ENCODE results near the gene ITPK1. TPM values are rescaled to one million over a fixed set of nuclear protein-coding genes. Genes with fewer than 3 reads are reported as not detected.

ITPK1 gene
- polyA plus RNA-seq, 1 of the 3 experiments (the other 2 are of a cell fraction), result 23.2 TPM

DNA sequence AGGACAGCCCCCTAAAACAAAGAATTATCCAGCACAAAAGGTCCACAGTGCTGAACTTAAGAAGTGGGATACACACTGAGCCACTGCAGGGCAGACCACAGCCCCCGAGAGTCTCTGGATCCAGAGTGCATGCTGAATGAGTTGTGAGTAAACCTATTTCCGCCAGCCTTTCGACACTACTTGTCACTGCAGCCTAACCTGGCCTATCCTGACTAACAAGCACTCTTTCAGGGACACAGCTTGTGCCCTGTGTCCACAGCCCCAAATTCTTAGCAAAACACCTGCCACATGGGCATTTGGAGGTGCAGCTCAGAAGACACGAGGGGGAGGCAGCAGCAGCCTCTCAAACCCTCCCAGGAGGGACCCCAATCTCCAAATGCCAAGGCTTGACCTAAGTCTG is 31.3 kb downstream of the ITPK1 start:
- H3K36me3 ChIP-seq (replicated peaks in 1 of 2; ENCODE audit: control insufficient read depth in 1 of 2, insufficient read depth in 2 of 2, low read length in 1 of 2), result no peaks in the 10 kb centered on the region
- DNase-seq, result no peak
- H3K4me3 ChIP-seq (ENCODE audit: low read depth in 2 of 2, low read length in 1 of 2), result no peak overlapping the region
- no peak overlapping the region for H3K9ac ChIP-seq
- peaks cover 4 to 39% of the 10 kb centered on the region in 2 experiments; a peak in 2 of 4 replicates for H3K4me1 ChIP-seq (ENCODE audit: control insufficient read depth in 1 of 2, insufficient read depth in 2 of 2, low read depth in 1 of 2, low read length in 1 of 2)
- no peak overlapping the region for H3K4me2 ChIP-seq
- no peaks in the 10 kb centered on the region for H3K9me3 ChIP-seq
- ChIA-PET POLR2A (no interaction called here), CTCF (no interaction called here)
- no peaks in the 10 kb centered on the region for H3K9me2 ChIP-seq
- H3K27ac ChIP-seq (ENCODE audit: low read depth in 2 of 2, low read length in 1 of 2), result no peak overlapping the region; a peak in 1 of 4 replicates
- 96% methylated on average over 3 of the region's 4 CpGs for WGBS (ENCODE audit: low lambda C conversion rate)
- no peak for TF ChIP-seq FOXM1 (IDR thresholded peaks at IDR 0.05; ENCODE audit: low read depth)
- TF ChIP-seq NRF1 (IDR thresholded peaks at IDR 0.05; ENCODE audit: low read depth, low read length), result no peak
- TF ChIP-seq, protein P1, sequence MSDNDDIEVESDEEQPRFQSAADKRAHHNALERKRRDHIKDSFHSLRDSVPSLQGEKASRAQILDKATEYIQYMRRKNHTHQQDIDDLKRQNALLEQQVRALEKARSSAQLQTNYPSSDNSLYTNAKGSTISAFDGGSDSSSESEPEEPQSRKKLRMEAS (IDR thresholded peaks at IDR 0.05; ENCODE audit: low read depth), result no peak
- TF ChIP-seq RXRA (IDR thresholded peaks at IDR 0.05; ENCODE audit: borderline replicate concordance, low read depth), result no peak
- no peak for TF ChIP-seq RAD21 (IDR thresholded peaks at IDR 0.05; ENCODE audit: low read length)
- TF ChIP-seq, protein P2, sequence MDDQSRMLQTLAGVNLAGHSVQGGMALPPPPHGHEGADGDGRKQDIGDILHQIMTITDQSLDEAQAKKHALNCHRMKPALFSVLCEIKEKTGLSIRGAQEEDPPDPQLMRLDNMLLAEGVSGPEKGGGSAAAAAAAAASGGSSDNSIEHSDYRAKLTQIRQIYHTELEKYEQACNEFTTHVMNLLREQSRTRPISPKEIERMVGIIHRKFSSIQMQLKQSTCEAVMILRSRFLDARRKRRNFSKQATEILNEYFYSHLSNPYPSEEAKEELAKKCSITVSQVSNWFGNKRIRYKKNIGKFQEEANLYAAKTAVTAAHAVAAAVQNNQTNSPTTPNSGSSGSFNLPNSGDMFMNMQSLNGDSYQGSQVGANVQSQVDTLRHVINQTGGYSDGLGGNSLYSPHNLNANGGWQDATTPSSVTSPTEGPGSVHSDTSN (IDR thresholded peaks at IDR 0.05), result no peak
- H4K20me1 ChIP-seq (ENCODE audit: insufficient read depth), result peaks cover 4% of the 10 kb centered on the region; the same call in 1 of the 2 replicates
- H3K27me3 ChIP-seq (ENCODE audit: insufficient read depth), result no peaks in the 10 kb centered on the region
- no peak overlapping the region for H2AFZ ChIP-seq (ENCODE audit: low read depth)
- no peaks in the 10 kb centered on the region for H3K79me2 ChIP-seq (ENCODE audit: insufficient read depth)
- H3F3A ChIP-seq (replicated peaks; ENCODE audit: insufficient read depth), result no peaks in the 10 kb centered on the region

DNA sequence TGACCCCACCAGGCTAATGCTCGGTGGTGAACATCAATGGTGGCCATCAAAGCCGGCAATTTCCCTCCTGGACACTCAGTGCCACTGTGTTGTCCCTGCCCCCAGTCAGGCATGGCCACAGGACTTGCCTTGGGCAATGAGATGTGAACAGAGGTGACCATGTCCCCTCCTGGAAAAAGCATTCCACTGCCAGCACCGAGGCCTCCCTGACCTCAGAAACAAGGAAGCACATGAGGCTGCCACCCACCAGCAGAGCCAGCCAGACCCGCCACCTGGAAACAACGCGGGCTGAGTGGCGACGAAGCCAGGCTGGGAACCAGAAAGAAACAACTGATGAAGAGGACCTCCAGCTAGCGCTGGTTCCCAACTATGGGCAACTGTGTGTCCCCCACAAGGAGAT is 31.8 kb downstream of the ITPK1 start:
- no peak overlapping the region for H3K4me2 ChIP-seq
- H3F3A ChIP-seq (replicated peaks; ENCODE audit: insufficient read depth), result no peaks in the 10 kb centered on the region
- H3K9me2 ChIP-seq, result no peaks in the 10 kb centered on the region
- POLR2A ChIA-PET, result no interaction called here
- 0 out of 2 replicates have a peak, but pooled peaks cover 1% of the 10 kb centered on the region for H4K20me1 ChIP-seq (ENCODE audit: insufficient read depth)
- H3K9me3 ChIP-seq, result no peaks in the 10 kb centered on the region
- no peak overlapping the region for H2AFZ ChIP-seq (ENCODE audit: low read depth)
- H3K36me3 ChIP-seq (replicated peaks in 1 of 2; ENCODE audit: control insufficient read depth in 1 of 2, insufficient read depth in 2 of 2, low read length in 1 of 2), result no peaks in the 10 kb centered on the region
- no peaks in the 10 kb centered on the region for H3K79me2 ChIP-seq (ENCODE audit: insufficient read depth)
- CTCF ChIA-PET, result no interaction called here
- no peak overlapping the region for H3K4me3 ChIP-seq (ENCODE audit: low read depth in 2 of 2, low read length in 1 of 2)
- no peaks in the 10 kb centered on the region for H3K27me3 ChIP-seq (ENCODE audit: insufficient read depth)
- WGBS (ENCODE audit: low lambda C conversion rate), result 100% methylated on average over 6 of the region's 9 CpGs
- no peak overlapping the region for H3K9ac ChIP-seq
- no peak for DNase-seq
- TF ChIP-seq, protein P2 (IDR thresholded peaks at IDR 0.05), result no peak
- TF ChIP-seq ELF1 (IDR thresholded peaks at IDR 0.05), result no peak
- TF ChIP-seq JUND (IDR thresholded peaks at IDR 0.05), result no peak
- TF ChIP-seq, protein P1 (IDR thresholded peaks at IDR 0.05; ENCODE audit: low read depth), result no peak
- H3K27ac ChIP-seq (ENCODE audit: low read depth in 2 of 2, low read length in 1 of 2), result peak overlapping the region in 1 of 2 experiments; percentile 28; a peak in 1 of 4 replicates
- H3K4me1 ChIP-seq (ENCODE audit: control insufficient read depth in 1 of 2, insufficient read depth in 2 of 2, low read depth in 1 of 2, low read length in 1 of 2), result peaks cover 4 to 34% of the 10 kb centered on the region in 2 experiments; a peak in 2 of 4 replicates

DNA sequence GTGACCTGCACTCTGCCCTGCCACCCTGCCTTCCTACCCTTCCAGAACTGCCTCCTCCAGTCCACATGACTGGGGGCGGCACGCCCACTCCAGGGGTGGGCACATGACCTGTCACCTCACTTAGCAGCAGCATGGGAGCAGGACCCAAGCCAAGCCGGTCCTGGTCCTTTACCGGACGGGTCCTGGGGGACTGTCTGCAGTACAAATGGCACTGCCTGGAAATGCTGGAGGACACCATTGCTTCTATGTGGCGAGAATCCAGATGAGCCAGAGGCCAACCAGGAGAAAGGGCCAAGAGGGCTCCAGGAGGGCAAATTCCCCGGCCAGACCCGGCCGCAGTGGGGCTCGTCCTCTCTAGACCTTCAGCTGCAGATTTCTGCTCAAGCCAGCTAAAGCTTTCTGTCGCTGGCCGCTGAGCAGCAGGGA is 33.1 kb downstream of the ITPK1 start:
- ChIA-PET POLR2A (no interaction called here), CTCF (no interaction called here)
- 0 out of 2 replicates have a peak, but pooled peaks cover 4% of the 10 kb centered on the region for H4K20me1 ChIP-seq (ENCODE audit: insufficient read depth)
- 90% methylated on average over 10 of the region's 12 CpGs for WGBS (ENCODE audit: low lambda C conversion rate)
- DNase-seq, result no peak
- H3K4me1 ChIP-seq (ENCODE audit: control insufficient read depth in 1 of 2, insufficient read depth in 2 of 2, low read depth in 1 of 2, low read length in 1 of 2), result peaks cover 4 to 33% of the 10 kb centered on the region in 2 experiments; a peak in 2 of 4 replicates
- no peaks in the 10 kb centered on the region for H3F3A ChIP-seq (replicated peaks; ENCODE audit: insufficient read depth)
- H3K79me2 ChIP-seq (ENCODE audit: insufficient read depth), result no peaks in the 10 kb centered on the region
- no peaks in the 10 kb centered on the region for H3K9me2 ChIP-seq
- no peak overlapping the region for H3K4me2 ChIP-seq
- TF ChIP-seq MXI1 (IDR thresholded peaks at IDR 0.05; ENCODE audit: low read depth, low read length) (no peak), ELF1 (IDR thresholded peaks at IDR 0.05) (no peak), SMC3 (IDR thresholded peaks at IDR 0.05; ENCODE audit: low read depth, low read length) (no peak), NFIC (IDR thresholded peaks at IDR 0.05; ENCODE audit: borderline replicate concordance) (no peak), FOXM1 (IDR thresholded peaks at IDR 0.05; ENCODE audit: low read depth) (no peak)
- TF ChIP-seq, protein P1 (IDR thresholded peaks at IDR 0.05; ENCODE audit: low read depth), result no peak
- no peak overlapping the region for H3K4me3 ChIP-seq (ENCODE audit: low read depth in 2 of 2, low read length in 1 of 2)
- no peak overlapping the region for H3K9ac ChIP-seq
- H2AFZ ChIP-seq (ENCODE audit: low read depth), result no peak overlapping the region
- H3K36me3 ChIP-seq (replicated peaks in 1 of 2; ENCODE audit: control insufficient read depth in 1 of 2, insufficient read depth in 2 of 2, low read length in 1 of 2), result no peaks in the 10 kb centered on the region
- no peaks in the 10 kb centered on the region for H3K9me3 ChIP-seq
- no peaks in the 10 kb centered on the region for H3K27me3 ChIP-seq (ENCODE audit: insufficient read depth)
- no peak overlapping the region; a peak in 1 of 4 replicates for H3K27ac ChIP-seq (ENCODE audit: low read depth in 2 of 2, low read length in 1 of 2)

All from SK-N-SH (cell line).